HPDE6-E6E7 (cell line): ENCODE results near the gene SP4.

Experiments used
- DNase-seq: peaks from one replicate; pipeline ENCODE4 v3.0.0; 2011; ENCODE audit warnings: missing footprints; ENCODE audit errors: extremely low spot score

Gene SP4

GRCh38 chr7:21443149-21443841 is 15.4 kb downstream of the SP4 start:
- DNase-seq, result no peak

GRCh38 chr7:21448974-21449373 is 21.1 kb downstream of the SP4 start:
- DNase-seq, result no peak

DNA sequence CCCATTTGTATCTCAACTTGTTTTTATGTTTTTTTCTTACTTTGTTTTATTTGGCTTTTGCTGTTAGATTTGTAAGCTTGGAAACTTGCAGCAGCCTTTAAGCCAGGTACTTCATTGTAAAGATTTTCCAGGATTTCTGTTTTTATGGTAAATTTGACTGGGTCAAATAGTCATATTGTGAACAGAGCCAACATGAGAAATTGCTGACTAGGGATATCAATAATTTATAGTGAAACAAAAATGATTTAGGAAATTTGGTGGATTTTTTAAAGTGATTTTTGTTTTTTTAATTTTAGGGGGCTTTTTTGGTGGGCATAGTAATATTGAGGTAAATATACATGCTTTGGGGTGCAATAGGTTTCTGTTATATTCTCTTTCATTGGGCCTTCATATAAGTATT is 22.2 kb downstream of the SP4 start:
- DNase-seq, result no peak

DNA sequence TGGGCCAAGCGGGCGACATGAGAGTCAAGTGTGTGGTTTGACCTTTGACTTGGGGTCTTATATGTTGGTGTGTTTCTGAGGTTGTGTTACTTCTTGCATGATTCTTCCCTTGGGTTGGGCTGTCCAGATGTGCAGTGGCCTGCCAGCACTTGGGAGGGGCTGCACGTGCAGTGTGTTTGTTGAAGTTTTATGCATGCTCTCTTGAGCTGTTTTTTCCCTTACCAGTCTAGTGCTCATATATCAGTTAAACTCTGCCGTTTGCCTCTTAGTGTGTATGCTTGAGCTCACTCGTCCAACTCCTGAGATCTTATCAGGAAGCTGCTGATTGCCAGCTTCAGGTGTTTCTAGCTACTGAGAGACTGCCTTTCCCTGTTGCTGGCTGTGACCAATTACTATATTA is 23.1 kb downstream of the SP4 start:
- DNase-seq, result no peak

- DNase-seq, result no peak
Measured at GRCh38 chr7:21454182-21454581, 26.3 kb downstream of the SP4 start.

GRCh38 chr7:21454906-21455305 is 27.0 kb downstream of the SP4 start:
- no peak for DNase-seq

GRCh38 chr7:21461282-21461681 is 33.4 kb downstream of the SP4 start:
- DNase-seq, result no peak

GRCh38 chr7:21462081-21462480 is 34.2 kb downstream of the SP4 start:
- no peak for DNase-seq

DNA sequence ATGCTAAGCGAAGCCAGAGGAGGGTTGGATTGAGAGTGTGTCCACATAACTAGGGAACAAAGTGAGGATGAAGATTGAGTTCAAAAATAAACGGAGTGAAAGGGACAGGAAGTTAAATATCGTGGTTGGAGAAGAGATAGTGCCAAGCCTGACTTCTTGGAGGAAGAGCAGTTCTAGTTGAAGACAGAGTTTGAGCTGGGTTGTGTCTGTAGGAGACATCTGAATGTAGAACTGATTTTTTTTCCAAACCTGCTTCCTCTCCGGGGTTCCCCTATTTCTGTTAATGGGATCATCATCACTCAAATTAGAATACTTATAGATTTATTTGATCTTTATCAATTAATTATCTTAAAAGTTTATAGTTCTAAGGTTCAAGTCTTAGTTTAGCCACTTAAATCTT is 35.6 kb downstream of the SP4 start:
- DNase-seq, result no peak

DNA sequence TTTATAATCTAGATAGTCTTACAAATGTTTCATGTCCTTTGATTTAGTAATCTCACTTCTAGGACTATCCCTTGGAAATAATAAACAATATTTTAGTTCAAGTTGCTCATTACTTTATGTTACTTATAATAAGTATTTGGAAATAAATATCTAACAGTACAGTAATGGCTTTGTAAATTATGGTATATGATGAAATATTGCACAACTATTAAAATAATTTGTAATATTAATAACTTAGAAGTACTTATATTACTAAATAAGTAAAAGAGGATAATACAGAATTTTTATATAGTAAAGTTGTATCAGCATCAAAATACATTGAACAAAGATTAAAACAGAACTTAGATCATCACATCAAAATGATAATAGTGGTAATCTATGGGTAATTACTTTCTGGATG is 41.1 kb downstream of the SP4 start:
- no peak for DNase-seq

DNA sequence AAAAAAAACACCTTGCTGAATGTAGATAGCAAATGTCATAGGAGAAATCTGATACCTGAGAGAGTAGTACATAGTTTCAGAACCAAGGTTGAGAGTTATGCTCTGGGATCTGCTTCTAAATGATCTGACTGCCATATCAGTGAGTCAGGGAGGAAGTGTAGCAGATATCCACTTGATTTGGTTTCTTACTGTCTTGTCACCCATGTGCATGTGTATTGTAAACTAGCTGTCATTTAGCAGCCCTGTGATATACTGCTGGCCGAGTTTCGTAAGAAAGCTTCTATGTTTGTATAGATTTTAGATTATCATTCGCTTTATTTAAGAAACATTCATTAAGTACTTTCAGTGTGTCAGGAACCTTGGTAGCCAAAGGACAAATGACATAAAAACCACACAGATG is 42.0 kb downstream of the SP4 start:
- DNase-seq, result no peak

DNA sequence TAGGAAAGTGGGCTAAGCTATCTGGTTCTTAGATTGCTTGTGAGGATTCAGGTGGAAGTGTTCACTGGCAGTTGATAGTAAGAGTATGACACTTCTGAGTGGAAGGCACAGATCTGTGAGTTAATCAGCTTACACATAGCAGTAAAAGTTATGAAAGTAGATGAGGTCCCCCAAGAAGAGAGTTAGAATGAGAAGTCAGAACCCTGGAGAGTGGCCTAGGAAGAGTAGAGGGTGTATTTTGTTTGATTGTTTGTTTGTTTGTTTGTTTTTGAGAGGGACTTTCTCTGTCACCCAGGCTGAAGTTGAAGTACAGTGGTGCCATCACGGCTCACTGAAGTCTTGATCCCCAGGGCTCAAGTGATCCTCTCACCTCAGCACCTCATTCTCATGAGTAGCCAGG is 44.1 kb downstream of the SP4 start:
- DNase-seq, result no peak

DNA sequence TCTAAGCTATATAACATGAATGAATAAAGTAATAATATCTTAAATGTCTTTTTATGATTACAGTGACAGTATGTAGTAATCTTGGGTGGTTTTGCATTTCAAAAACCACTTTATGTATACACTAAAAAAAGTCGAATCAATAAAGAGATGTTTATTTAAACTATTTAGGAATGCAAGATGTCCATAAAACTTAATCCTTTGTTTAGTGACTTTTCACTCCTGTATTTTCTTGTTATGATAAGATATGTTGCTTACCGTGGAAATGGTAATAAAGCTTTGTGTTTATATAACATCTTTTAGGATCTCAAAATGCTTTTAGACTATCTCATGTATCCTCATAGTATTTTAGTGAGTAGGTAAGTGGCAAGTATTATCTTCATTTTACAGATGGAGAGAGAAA is 48.5 kb downstream of the SP4 start:
- DNase-seq, result no peak

GRCh38 chr7:21480693-21481403 is 53.0 kb downstream of the SP4 start:
- no peak for DNase-seq

- DNase-seq, result no peak
Measured at GRCh38 chr7:21486511-21486910, 58.6 kb downstream of the SP4 start.

GRCh38 chr7:21495731-21496130 is 67.8 kb downstream of the SP4 start:
- DNase-seq, result no peak

- DNase-seq, result no peak
Measured at GRCh38 chr7:21497072-21497471, 69.2 kb downstream of the SP4 start.

GRCh38 chr7:21500117-21500832 is 72.4 kb downstream of the SP4 start:
- no peak for DNase-seq

GRCh38 chr7:21504021-21504420 is 76.1 kb downstream of the SP4 start:
- no peak for DNase-seq

DNA sequence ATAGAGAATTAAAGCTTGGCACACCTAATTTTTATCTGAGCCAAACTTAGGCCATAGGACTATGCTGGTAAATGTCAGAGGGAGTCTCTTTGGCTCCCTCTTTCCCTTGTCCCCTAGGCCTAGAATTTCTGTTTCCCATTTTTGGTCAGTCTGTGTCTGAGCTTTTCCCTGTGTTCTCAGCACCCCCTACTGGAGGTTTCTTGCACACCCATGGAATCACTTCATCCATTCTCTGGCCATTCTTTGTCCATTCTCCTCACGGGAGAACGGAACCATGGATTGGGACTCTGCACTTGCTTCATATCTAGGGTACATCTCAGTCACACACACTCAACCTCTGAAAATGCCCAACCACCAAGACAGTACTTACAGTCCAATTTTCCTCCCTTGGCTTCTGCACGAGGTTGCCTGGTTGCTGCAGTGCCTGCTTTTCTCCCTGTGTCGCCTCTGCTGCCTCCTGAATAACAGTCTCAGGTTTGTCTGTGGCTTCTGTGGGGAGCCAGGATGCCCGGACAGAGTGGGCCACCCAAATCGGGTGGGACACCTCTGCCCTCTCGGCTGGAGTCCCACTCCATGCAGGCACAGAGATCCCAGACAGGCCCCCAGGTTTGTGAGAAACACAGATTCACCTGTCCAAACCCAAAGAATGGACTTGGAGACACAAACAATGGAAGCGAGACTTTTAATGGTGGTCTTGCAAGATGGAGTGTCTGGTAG is 79.9 kb downstream of the SP4 start:
- DNase-seq, result no peak

GRCh38 chr7:21508538-21508937 is 80.7 kb downstream of the SP4 start:
- no peak for DNase-seq

DNA sequence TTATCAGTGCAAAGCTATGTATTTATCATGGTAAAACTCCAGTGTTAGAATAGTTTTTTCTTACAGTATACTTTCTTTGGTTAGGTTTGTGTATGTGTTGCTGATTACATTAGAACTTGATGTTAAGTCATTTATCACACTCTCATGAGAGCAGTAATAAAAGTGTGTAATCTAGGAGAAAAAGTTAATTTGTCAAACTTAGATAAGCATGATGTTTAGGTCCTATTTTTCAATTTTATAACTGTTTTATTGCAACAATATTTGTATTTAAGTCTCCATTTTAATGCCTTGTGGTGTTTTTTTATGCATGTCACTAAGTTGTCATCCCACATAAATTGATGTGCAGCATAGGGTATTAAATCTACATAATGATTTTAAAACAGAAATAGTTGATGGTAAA is 86.2 kb downstream of the SP4 start:
- DNase-seq, result no peak
